Measurements from ENCODE around the gene MICALL2. TPM values are rescaled to one million over a fixed set of nuclear protein-coding genes. Genes with fewer than 3 reads are reported as not detected.

The MICALL2 gene
- total and polyA plus RNA-seq, 4 donors: 2.9 to 16.3 (median 7.6) TPM

GRCh38 chr7:1478480-1478879 lies 19.2 kb upstream of the MICALL2 start:
- Histone ChIP-seq H3K27ac (ENCODE audit: low read depth in 1 of 2, low read length in 2 of 2) (no peak overlapping the region), H3K4me3 (ENCODE audit: low read depth in 1 of 3, low read length in 3 of 3) (no peak overlapping the region), H3K4me1 (ENCODE audit: control insufficient read depth in 4 of 4, insufficient read depth in 4 of 4, low read length in 3 of 4) (no peaks in the 10 kb centered on the region), H3K9ac (ENCODE audit: low read depth in 1 of 2, low read length in 2 of 2) (no peak overlapping the region), H3K36me3 (ENCODE audit: control insufficient read depth in 4 of 4, insufficient read depth in 3 of 4, low read depth in 1 of 4, low read length in 3 of 4) (peaks cover 11 to 74% (median 25%) of the 10 kb centered on the region in 4 donors), H3K9me3 (ENCODE audit: control insufficient read depth in 4 of 4, low read length in 3 of 4) (no peaks in the 10 kb centered on the region), H3K27me3 (ENCODE audit: control insufficient read depth in 4 of 4, insufficient read depth in 4 of 4, low read length in 3 of 4) (no peaks in the 10 kb centered on the region)
- DNase-seq (ENCODE audit: low spot score): no peak
- TF ChIP-seq MAX (IDR thresholded peaks at IDR 0.05) (no peak), EGR1 (IDR thresholded peaks at IDR 0.05; ENCODE audit: low read depth in 2 of 2) (no peak), CTCF (IDR thresholded peaks at IDR 0.05; ENCODE audit: low read depth, low read length, missing input control) (no peak), NR2F2 (IDR thresholded peaks at IDR 0.05) (no peak), YY1 (IDR thresholded peaks at IDR 0.05) (no peak), RAD21 (IDR thresholded peaks at IDR 0.05) (no peak), HNF4A (conservative IDR thresholded peaks at IDR 0.05) (no peak), FOXA2 (IDR thresholded peaks at IDR 0.05) (no peak), SP1 (IDR thresholded peaks at IDR 0.05) (no peak), HNF4G (IDR thresholded peaks at IDR 0.05) (no peak), REST (IDR thresholded peaks at IDR 0.05) (no peak), JUND (IDR thresholded peaks at IDR 0.05) (no peak), TAF1 (conservative IDR thresholded peaks at IDR 0.05) (no peak), ATF3 (IDR thresholded peaks at IDR 0.05) (no peak), ZBTB33 (IDR thresholded peaks at IDR 0.05) (no peak), GABPA (IDR thresholded peaks at IDR 0.05 in 1 of 2, conservative IDR thresholded peaks at IDR 0.05 in 1 of 2) (no peak), FOXA1 (IDR thresholded peaks at IDR 0.05) (no peak)
- 94% methylated on average over 19 of the region's 19 CpGs for WGBS

GRCh38 chr7:1476859-1477258 lies 17.6 kb upstream of the MICALL2 start:
- no peak for DNase-seq (ENCODE audit: low spot score)
- Histone ChIP-seq H3K27me3 (ENCODE audit: control insufficient read depth in 4 of 4, insufficient read depth in 4 of 4, low read length in 3 of 4) (no peaks in the 10 kb centered on the region), H3K9me3 (ENCODE audit: control insufficient read depth in 4 of 4, low read length in 3 of 4) (no peaks in the 10 kb centered on the region), H3K27ac (ENCODE audit: low read depth in 1 of 2, low read length in 2 of 2) (no peak overlapping the region), H3K36me3 (ENCODE audit: control insufficient read depth in 4 of 4, insufficient read depth in 3 of 4, low read depth in 1 of 4, low read length in 3 of 4) (peaks cover 8 to 73% (median 28%) of the 10 kb centered on the region in 4 donors), H3K9ac (ENCODE audit: low read depth in 1 of 2, low read length in 2 of 2) (no peak overlapping the region), H3K4me1 (ENCODE audit: control insufficient read depth in 4 of 4, insufficient read depth in 4 of 4, low read length in 3 of 4) (no peaks in the 10 kb centered on the region), H3K4me3 (ENCODE audit: low read depth in 1 of 3, low read length in 3 of 3) (no peak overlapping the region)
- 78% methylated on average over 15 of the region's 15 CpGs for WGBS
- TF ChIP-seq HNF4G (IDR thresholded peaks at IDR 0.05): no peak
- TF ChIP-seq TAF1 (conservative IDR thresholded peaks at IDR 0.05): no peak
- no peak for TF ChIP-seq GABPA (IDR thresholded peaks at IDR 0.05 in 1 of 2, conservative IDR thresholded peaks at IDR 0.05 in 1 of 2)
- no peak for TF ChIP-seq CTCF (IDR thresholded peaks at IDR 0.05; ENCODE audit: low read depth, low read length, missing input control)
- TF ChIP-seq FOXA2 (IDR thresholded peaks at IDR 0.05): no peak
- no peak for TF ChIP-seq RXRA (IDR thresholded peaks at IDR 0.05)
- TF ChIP-seq HNF4A (conservative IDR thresholded peaks at IDR 0.05): no peak
- no peak for TF ChIP-seq RAD21 (IDR thresholded peaks at IDR 0.05)
- no peak for TF ChIP-seq ATF3 (IDR thresholded peaks at IDR 0.05)
- TF ChIP-seq YY1 (IDR thresholded peaks at IDR 0.05): no peak
- TF ChIP-seq FOXA1 (IDR thresholded peaks at IDR 0.05): no peak
- TF ChIP-seq NR2F2 (IDR thresholded peaks at IDR 0.05): no peak
- no peak for TF ChIP-seq ZBTB33 (IDR thresholded peaks at IDR 0.05)

All from liver (tissue), 9 donors.